Measurements from ENCODE around the gene FHIT. TPM values are rescaled to one million over a fixed set of nuclear protein-coding genes. Genes with fewer than 3 reads are reported as not detected.
A peak's percentile ranks its signal among the peaks of the same experiment; 100 is the strongest.

The FHIT gene
- total RNA-seq, 1 donor from 2014 or later = 7.9 TPM

GRCh38 chr3:59890639-59891038, 1360.6 kb downstream of the FHIT start:
- no peak for DNase-seq (ENCODE audit: low spot score)

GRCh38 chr3:59886790-59887189, 1364.5 kb downstream of the FHIT start:
- no peak for DNase-seq (ENCODE audit: low spot score)

- DNase-seq (ENCODE audit: low spot score) = peak; percentile 31
These were observed 1365.3 kb downstream of the FHIT start for GRCh38 chr3:59885899-59886400.

DNA sequence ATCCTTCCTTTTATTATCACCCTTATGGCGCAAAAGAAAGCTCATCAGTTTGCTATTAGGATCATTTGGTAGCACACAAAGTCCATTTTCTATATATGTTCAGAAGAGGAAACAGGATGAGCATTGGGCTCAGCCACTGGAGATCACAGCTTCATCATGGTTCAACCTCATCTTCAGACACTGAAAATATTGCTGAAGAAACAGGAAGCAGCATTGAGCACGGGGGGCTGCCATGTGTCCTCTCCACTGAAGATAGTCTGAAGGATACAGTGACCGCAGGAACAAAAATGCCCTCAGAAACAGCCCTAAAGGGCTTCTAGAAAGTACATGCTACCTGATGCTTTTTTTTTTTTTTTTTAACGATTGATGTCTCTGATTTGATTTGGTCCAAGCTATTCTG, 1366.2 kb downstream of the FHIT start:
- DNase-seq (ENCODE audit: low spot score) = no peak

- DNase-seq (ENCODE audit: low spot score) = no peak
These were observed 1366.8 kb downstream of the FHIT start for GRCh38 chr3:59884409-59884808.

DNA sequence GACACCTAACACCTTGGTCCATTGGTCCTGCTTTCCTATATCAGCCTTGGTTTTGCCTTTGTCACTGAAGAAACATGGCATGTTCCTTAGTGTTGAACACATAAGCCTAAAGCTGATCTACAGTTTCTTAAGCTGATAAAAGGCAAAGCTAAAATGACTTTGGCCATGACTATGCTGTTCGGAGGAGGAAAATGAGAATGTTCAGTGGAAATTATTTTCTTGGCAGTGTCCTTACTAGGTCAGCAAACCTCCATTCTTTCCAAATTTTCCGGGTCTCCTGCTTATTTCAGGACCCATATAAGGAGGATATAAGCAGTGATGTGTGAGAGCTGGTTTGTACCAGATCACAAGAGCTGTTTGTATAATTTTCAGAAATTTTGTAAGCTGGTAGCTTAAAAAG, 1368.5 kb downstream of the FHIT start:
- no peak for DNase-seq (ENCODE audit: low spot score)

DNA sequence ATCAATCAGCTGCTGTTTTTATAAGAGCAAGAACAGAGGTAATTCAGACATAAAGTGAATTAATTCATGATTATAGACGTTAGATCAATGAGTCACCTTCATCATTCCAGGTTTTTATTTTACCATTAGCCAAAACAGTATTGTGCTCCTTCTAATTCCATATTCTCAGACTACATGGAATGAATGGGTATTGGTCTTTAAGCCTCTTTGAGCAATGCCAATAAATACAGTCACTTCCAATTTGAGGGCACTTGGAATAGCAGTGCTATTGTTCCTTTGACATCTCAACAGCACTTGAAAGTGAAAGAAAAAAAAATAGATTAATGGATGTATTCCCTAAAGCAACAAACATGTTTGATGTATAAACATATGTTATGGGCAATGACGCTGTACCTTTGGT, 1370.5 kb downstream of the FHIT start:
- no peak for DNase-seq (ENCODE audit: low spot score)

GRCh38 chr3:59879031-59879581, 1372.1 kb downstream of the FHIT start:
- DNase-seq (ENCODE audit: low spot score) = peak; percentile 63

DNA sequence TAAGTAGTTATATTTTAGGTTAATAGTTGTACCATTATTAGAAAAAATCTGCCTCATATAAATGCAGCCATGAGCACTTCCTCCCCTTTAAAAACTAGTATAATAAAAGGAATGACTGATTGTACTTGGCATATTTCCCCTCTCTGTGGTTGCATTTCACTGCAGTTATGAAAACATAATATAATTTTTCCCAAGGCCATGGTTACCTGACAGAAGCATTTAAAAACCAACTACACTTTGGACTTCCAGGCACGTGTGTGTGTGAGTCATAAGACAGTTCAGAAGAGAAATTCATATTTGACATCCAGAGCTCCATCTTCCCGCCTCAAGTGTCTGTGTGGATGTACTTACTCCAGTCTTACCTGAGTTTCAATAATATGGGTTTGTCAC, 1373.2 kb downstream of the FHIT start:
- DNase-seq (ENCODE audit: low spot score) = peak; percentile 57

GRCh38 chr3:59877263-59878037, 1373.8 kb downstream of the FHIT start:
- no peak for DNase-seq (ENCODE audit: low spot score)

GRCh38 chr3:59876533-59877062, 1374.7 kb downstream of the FHIT start:
- DNase-seq (ENCODE audit: low spot score) = no peak

DNA sequence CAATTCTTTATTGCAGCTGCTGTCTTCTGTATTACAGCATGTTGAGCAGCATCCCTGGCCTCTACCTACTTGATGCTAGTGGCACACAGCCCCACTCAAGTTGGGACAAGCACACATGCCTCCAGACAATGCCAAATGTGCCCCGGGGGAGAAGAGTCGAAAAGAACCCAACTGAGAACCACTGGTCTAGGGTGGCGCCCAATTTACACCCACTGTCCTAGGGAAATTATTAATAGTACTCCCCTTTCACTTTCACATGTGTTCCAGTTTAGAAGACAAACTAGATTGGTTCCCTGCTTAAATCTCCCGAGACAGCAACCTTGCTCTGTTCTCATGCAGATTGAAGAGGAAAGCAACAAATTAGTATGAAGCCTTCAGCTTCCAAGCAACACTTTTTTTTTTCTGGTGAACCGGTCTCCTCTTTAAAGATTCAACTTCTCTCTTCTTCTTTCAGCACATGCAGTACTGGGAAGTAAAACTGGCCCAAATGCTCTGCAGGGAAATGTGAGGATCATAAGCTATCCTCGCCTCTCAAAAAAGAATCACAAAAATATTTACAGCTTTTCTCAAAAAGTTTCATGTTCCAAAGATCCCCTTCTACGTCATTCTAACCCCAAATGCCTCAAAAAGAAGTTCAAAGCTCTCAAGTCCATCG, 1377.5 kb downstream of the FHIT start:
- DNase-seq (ENCODE audit: low spot score) = no peak

DNA sequence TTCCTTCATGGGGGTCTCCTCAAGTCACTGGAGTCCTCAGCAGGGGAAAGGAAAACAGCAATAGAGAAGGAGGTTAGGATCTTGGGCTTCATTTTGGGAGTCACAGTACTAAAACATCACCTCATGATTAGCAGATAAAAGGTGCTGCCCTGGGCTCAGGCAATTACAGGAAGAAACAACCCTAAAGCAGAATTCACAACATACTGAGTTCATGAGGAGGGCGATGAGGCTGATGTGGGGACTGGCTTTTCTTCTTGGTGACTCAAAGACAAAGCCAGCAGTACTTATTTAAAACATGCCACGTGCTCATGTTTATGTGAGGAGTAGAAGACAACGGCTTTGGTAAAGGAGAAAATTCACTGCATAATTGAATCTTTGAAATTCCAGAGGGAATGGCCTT, 1379.1 kb downstream of the FHIT start:
- no peak for DNase-seq (ENCODE audit: low spot score)

DNA sequence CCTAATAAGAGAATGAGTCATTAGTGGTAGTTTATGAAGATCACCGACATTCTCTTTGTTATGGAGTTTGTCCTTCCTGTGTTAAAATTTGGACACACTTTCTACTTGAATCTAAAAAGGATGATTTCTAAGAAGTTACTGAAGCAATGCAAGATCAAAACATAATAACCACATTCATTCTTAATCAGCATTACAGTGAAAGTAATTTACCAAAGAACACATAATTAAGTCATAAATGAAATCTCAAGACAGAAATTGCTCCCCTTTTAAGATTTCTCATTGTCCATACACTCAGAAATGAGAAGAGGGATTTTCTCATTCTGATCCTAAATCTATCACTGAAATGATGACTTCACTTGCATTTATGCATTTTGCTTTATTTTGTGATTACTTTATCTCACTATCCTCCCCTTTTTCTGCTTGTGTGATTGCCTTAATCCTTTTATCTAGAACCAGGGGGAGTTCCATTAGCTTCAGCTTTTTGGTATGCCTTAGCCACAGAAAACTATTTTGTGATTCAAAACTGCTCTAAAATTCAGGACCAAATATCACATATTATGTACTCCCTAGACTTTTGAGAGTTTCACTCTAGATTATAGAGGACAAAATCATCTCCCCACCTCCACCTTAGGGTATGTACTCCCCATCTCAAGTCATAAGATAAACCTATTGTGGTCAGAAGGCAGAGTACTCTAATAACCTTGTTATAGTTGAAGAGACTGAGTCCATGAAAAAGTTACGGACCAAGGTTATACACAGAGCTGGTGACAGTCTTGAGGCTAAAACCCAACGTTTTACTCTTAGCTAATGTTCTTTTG, 1383.9 kb downstream of the FHIT start:
- peak; percentile 66 for DNase-seq (ENCODE audit: low spot score)

- DNase-seq (ENCODE audit: low spot score) = peak; percentile 28
These were observed 1385.2 kb downstream of the FHIT start for GRCh38 chr3:59866076-59866475.

- peak; percentile 64 for DNase-seq (ENCODE audit: low spot score)
These were observed 1385.9 kb downstream of the FHIT start for GRCh38 chr3:59865351-59865750.

GRCh38 chr3:59862686-59863085, 1388.6 kb downstream of the FHIT start:
- DNase-seq (ENCODE audit: low spot score) = no peak

- DNase-seq (ENCODE audit: low spot score) = peak; percentile 86
These were observed 1393.5 kb downstream of the FHIT start for GRCh38 chr3:59857589-59858346.

DNA sequence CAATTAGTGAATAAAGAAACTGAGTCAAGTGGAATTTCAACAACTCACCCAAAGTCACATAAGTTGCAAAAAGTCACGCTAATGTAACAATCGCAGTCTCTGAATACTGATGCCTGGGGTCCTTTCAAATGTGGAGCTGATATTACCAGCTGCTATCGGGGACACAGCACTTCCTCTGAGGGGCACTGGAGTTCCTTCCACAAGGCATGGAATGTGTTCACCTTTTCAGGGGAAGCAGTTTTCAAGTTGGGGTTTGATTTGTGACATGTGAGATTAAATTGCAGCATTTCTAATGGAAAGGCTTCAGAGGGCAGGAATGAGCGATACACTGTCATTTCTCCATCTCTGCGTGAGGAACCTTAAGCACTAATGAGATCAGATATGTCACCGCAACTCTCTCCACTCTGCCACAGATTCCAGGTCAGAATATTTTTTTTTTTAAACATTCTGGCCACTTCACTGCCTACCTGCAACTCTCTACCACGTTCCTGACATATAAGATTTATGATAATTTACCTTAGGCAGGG, 1394.3 kb downstream of the FHIT start:
- no peak for DNase-seq (ENCODE audit: low spot score)

DNA sequence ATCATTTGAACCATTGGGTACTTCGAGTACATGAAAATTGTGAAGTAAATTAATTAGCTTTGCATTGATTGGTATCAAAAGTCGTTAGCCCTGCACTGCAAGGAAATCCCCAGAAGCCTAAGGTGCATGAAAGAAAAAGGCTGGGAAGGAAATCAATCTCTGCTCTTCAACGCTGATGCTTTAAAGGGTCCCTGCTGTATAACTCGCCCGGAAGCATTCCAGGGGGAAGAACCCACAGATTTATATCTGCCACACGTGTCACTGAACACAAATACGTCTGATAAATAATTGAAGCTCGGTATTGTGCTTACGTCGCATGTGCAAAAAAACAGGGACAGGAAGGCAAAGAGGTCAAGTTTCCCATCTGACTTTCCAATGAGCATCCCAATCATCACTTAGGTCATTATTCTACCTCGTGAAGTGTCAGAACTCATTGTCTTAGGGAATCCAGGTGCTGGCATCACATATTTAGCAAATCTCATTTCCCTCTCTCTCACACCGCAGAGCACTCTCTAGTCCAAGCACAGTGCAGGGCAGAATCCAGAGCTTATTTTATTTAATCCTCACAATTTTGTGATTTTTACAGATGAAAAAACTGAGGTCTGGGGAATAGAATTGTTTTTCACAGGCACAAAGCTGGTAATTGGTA, 1397.1 kb downstream of the FHIT start:
- no peak for DNase-seq (ENCODE audit: low spot score)

All from umbilical cord (tissue), 2 donors.